Adipocyte (in vitro differentiated cells): Measurements from ENCODE around the gene FBXO8.

Source experiments
- DNase-seq: peaks from one replicate; pipeline ENCODE4 v3.0.0-alpha.2; 2015; ENCODE audit warnings: low read depth
- H3K27me3 ChIP-seq: replicated peaks from 2 replicates; pipeline ENCODE4 v1.7.0; 2013; ENCODE audit warnings: mild to moderate bottlenecking, low read length, moderate library complexity; ENCODE audit not compliant: control insufficient read depth, insufficient read depth
- H3K36me3 ChIP-seq: 2 replicates; pipeline ENCODE4 v1.7.0; 2013; ENCODE audit warnings: low read length, mild to moderate bottlenecking, moderate library complexity; ENCODE audit not compliant: control insufficient read depth, insufficient read depth, severe bottlenecking
- H3K4me1 ChIP-seq: 2 replicates; pipeline ENCODE4 v1.7.0; 2013; ENCODE audit warnings: mild to moderate bottlenecking, low read length, moderate library complexity; ENCODE audit not compliant: control insufficient read depth, insufficient read depth
- H3K4me3 ChIP-seq: 2 replicates; pipeline ENCODE4 v1.7.0; 2013; ENCODE audit warnings: mild to moderate bottlenecking, low read length, moderate library complexity
- H3K9ac ChIP-seq: 2 replicates; pipeline ENCODE4 v1.7.0; 2013; ENCODE audit warnings: mild to moderate bottlenecking, low read length, moderate library complexity
- H3K9me3 ChIP-seq: 2 replicates; pipeline ENCODE4 v1.7.0; 2013; ENCODE audit warnings: mild to moderate bottlenecking, low read length, moderate library complexity; ENCODE audit not compliant: control insufficient read depth

Gene FBXO8

DNA sequence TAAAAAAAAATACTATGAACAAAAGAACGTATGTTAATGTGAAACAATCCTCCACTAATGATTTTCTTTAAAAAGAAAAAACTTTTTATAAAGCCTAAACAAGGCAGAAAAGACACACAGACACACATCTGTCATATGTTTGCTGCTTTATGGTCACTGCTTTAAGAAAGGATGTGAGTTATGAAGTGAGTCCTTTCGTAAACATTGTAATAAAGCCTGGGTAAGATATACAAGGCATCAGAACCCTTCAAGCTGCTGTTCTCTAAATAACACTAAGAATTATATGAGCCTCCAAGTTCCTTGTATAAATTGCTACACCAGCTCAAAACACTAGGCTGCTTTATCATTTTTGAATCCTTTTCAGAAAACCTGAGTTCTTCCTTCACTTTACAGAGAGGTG lies 81.6 kb downstream of the FBXO8 start:
- Histone ChIP-seq H3K4me3 (no peak overlapping the region), H3K27me3 (no peaks in the 10 kb centered on the region), H3K9ac (no peak overlapping the region), H3K9me3 (no peaks in the 10 kb centered on the region), H3K36me3 (no peaks in the 10 kb centered on the region), H3K4me1 (peaks cover 11% of the 10 kb centered on the region)
- no peak for DNase-seq

DNA sequence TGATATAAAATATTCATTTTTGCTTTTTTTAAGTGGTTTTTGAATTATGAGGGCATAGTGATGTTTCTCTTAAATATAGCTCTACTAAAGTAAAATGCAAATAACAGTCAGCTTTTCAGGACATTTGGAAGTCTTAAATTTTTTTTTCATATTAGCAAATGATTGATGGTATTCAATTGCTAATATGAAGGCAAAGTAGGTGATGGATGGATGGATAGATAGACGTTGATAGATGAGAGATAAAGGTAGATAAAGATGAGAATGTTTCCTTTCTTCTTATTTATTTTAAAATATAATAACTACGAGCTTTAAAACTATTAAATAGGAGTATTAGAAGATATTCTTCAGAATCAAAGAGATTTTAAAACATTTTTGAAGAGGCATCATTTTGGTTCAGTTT lies 83.7 kb downstream of the FBXO8 start:
- H3K4me1 ChIP-seq = peaks cover 11% of the 10 kb centered on the region
- DNase-seq = no peak
- no peaks in the 10 kb centered on the region for H3K9me3 ChIP-seq
- no peaks in the 10 kb centered on the region for H3K27me3 ChIP-seq
- H3K36me3 ChIP-seq = no peaks in the 10 kb centered on the region
- H3K4me3 ChIP-seq = no peak overlapping the region
- no peak overlapping the region for H3K9ac ChIP-seq

DNA sequence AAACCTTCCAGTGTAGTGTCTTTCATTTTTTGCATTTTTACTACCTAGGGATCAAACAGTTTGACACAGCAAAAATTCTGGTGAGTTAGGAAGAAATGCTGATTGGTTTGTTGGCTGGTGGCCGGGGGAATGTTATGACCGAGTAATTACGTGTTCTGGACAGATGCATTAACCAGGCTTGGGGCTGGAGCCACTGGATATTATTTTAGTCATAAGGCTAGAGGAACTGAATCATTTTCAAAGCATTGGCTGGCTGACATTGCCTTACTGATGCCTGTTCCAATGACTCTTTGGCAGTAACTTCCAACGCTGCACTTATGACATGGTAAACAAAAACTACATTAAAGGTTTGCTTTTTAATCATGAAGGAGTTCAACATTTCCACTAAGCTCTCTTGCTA lies 84.6 kb downstream of the FBXO8 start:
- DNase-seq = peak; percentile 91
- H3K9me3 ChIP-seq = no peaks in the 10 kb centered on the region
- no peak overlapping the region for H3K9ac ChIP-seq
- H3K27me3 ChIP-seq = no peaks in the 10 kb centered on the region
- H3K4me3 ChIP-seq = peak overlapping the region; percentile 59
- no peaks in the 10 kb centered on the region for H3K36me3 ChIP-seq
- H3K4me1 ChIP-seq = peaks cover 11% of the 10 kb centered on the region

DNA sequence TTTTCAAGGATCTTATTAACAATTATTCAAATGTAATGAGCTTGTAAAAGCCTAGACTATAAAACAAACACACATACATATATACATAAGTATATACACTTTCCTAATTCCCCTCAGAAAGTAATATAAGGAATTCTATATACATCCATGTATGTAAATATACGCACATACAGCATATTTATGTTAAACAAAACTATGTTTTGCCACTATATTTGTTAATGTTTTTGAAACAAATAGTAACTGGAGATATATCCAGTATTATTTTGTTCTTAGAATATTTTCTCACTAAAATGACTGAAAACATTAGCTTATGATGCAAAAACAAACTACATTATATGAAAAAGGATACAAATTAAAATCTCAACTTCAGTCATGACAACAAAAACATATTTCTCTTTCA lies 85.1 kb downstream of the FBXO8 start:
- no peaks in the 10 kb centered on the region for H3K27me3 ChIP-seq
- no peaks in the 10 kb centered on the region for H3K36me3 ChIP-seq
- H3K4me1 ChIP-seq = peaks cover 11% of the 10 kb centered on the region
- H3K4me3 ChIP-seq = peak overlapping the region; percentile 59
- no peak for DNase-seq
- no peaks in the 10 kb centered on the region for H3K9me3 ChIP-seq
- H3K9ac ChIP-seq = no peak overlapping the region

DNA sequence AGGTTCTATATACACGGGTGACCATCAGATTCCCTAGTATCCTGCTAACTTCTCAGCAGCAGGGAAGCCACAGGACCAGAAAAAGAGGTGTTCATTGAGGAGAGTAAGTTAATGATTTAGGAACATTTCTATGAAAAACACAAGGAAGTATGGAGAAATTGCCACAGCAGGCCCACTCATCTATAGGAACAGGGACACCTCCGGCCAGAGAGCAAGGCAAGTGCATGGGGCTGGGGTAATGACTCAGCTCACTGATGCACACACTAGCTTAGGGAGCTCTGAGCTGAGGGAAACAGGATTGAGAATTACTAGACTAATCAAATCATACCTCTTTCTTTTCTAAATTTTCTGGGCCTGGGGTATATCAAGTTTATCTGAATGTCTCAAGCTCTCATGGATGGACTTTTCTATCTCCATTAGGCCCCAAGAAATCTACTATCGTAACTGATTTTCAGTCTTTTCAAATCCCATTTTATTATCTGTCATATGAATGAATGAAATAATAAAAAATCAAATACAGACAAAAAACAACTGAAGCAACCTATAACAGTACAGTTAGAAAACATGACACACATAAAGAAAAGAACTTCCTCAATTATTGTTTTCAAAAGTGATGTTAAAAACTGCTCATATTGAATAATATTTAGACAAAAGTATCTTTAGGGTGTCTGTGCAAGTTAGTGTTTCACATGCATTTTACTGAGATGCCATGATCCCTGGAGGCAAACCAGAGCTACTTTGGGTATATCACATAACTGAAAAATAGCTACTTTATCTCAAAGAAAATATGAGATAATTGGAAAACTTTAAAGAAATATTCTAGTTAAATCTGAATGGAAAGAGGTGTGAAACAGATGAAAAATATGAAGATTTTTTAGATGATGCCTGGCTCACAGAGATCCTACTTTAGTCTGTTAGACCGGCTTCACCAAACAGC lies 89.8 kb downstream of the FBXO8 start:
- Histone ChIP-seq H3K4me3 (no peak overlapping the region), H3K9me3 (no peaks in the 10 kb centered on the region), H3K36me3 (no peaks in the 10 kb centered on the region), H3K27me3 (no peaks in the 10 kb centered on the region), H3K9ac (no peak overlapping the region), H3K4me1 (peaks cover 14% of the 10 kb centered on the region)
- DNase-seq = no peak

DNA sequence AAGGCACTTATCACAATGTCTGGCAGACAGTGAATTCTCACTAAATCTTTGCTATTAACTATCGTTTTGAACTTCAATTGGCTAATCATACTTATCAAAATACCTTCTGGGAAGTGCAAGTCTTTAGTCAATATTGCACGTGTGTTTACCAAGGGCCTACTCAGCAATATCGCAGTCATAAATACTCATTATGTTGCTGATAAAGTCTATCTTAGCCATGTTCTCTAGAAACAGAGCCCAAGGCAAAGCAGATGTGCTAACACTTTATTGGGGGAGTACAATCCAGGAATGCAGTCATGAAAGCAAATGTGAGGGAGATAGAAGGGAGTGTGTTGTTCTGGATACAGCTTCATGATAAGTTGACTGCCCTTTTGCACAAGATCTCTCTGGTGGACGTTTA lies 90.5 kb downstream of the FBXO8 start:
- Histone ChIP-seq H3K27me3 (no peaks in the 10 kb centered on the region), H3K9ac (no peak overlapping the region), H3K9me3 (no peaks in the 10 kb centered on the region), H3K4me3 (no peak overlapping the region), H3K36me3 (no peaks in the 10 kb centered on the region), H3K4me1 (peaks cover 9% of the 10 kb centered on the region)
- DNase-seq = no peak

DNA sequence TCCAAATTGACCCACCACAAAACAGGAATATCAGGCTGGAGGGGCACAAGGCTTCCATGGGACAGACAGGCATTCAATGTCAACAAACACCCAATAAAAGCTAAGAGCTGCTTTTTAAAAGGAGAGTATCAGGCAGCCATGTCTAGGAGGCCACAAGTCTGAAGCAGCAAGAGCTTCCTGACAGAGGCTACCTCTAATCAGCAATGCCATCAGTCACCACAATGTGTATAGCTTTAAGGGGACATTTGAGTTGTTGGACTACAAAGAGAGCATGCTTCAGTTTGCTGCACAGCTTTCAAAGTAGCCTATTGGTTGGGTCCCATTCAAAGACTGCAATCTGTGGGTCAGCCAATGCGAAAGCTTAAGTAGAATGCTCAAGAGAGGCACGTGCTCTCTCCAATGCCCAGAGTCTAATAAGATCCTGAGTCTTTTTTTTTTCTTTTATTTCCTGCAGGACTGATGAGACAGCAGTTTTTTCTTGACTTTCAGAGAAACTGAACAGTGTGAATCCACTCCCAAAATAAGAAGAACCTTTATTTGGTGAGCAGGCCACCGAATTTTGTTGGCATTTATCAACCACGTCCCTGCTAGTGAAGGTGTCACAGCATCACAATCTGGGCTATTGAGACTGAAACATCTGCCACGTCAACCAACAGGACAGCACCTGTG lies 92.5 kb downstream of the FBXO8 start:
- no peak for DNase-seq
- Histone ChIP-seq H3K27me3 (no peaks in the 10 kb centered on the region), H3K36me3 (no peaks in the 10 kb centered on the region), H3K4me3 (no peak overlapping the region), H3K9ac (no peak overlapping the region), H3K9me3 (no peaks in the 10 kb centered on the region), H3K4me1 (peaks cover 9% of the 10 kb centered on the region)

DNA sequence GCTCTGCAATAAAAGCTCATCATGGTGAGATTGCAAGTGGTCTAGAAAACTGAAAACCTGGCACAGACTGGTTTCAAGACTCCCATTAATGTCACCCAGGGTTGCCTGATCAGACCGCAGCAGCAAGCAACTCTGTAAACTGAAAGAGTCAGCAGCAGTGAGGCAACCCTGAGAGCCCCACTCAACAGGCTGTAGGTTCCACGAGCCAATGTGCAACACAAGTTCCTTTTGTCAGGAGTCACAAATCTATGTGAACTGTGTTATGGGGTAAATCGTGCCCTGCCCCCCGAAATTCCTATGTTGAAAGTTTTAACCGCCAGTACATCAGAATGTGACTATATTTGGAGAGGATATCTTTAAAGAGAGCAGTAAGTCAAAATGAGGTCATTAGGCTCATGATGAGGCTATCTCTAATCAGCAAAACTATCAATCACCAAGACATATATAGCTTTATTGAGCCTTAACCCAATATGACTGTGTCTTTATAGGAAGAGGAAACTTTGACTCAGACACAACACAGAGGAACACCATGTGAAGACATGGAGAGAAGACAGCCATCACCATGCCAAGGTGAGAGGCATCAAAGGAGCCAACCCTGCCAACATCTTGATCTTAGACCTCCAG lies 94.0 kb downstream of the FBXO8 start:
- no peak for DNase-seq
- Histone ChIP-seq H3K4me3 (no peak overlapping the region), H3K27me3 (no peaks in the 10 kb centered on the region), H3K9ac (no peak overlapping the region), H3K4me1 (peaks cover 9% of the 10 kb centered on the region), H3K9me3 (no peaks in the 10 kb centered on the region), H3K36me3 (no peaks in the 10 kb centered on the region)
